ENCODE measurements around the gene RBKS. TPM values are rescaled to one million over a fixed set of nuclear protein-coding genes. Genes with fewer than 3 reads are reported as not detected.

Gene RBKS
- total and polyA plus RNA-seq, 2 donors (not counting 1 experiment from before 2014, with no cell fraction given) = 1.3 to 2.6 TPM

GRCh38 chr2:27797841-27798240, 92.3 kb downstream of the RBKS start:
- Histone ChIP-seq H3K79me2 (ENCODE audit: control insufficient read depth, insufficient read depth, low read length) (no peaks in the 10 kb centered on the region), H3K27ac (ENCODE audit: insufficient read depth, low read length) (peak overlapping the region; percentile 98), H3K4me3 (replicated peaks in 1 of 4; ENCODE audit: control extremely low read depth in 1 of 4, insufficient read depth in 1 of 4, low read depth in 3 of 4, low read length in 4 of 4) (no peak overlapping the region), H3K4me1 (ENCODE audit: control insufficient read depth, extremely low read depth, insufficient read depth, low read length) (peaks cover 42% of the 10 kb centered on the region), H3K9ac (ENCODE audit: insufficient read depth, low read length) (no peak overlapping the region), H4K20me1 (ENCODE audit: control insufficient read depth, extremely low read depth, insufficient read depth, low read length) (no peaks in the 10 kb centered on the region), H2AFZ (ENCODE audit: low read length) (no peak overlapping the region), H3K9me3 (ENCODE audit: control insufficient read depth, insufficient read depth, low read depth, low read length) (no peaks in the 10 kb centered on the region), H3K36me3 (ENCODE audit: control insufficient read depth, insufficient read depth, low read length) (no peaks in the 10 kb centered on the region), H3K27me3 (ENCODE audit: control insufficient read depth, insufficient read depth, low read length) (no peaks in the 10 kb centered on the region), H3K4me2 (ENCODE audit: extremely low read depth, insufficient read depth, low read length) (no peak overlapping the region)
- TF ChIP-seq EZH2 (IDR thresholded peaks at IDR 0.05; ENCODE audit: low read length, missing control alignments) (no peak), CTCF (conservative IDR thresholded peaks at IDR 0.05 in 1 of 2, IDR thresholded peaks at IDR 0.05 in 1 of 2; ENCODE audit: low read depth in 1 of 2, low read length in 2 of 2) (no peak)
- DNase-seq (ENCODE audit: low read depth in 2 of 2) = no peak

GRCh38 chr2:27796791-27797765, 93.1 kb downstream of the RBKS start:
- Histone ChIP-seq H3K9ac (ENCODE audit: insufficient read depth, low read length) (no peak overlapping the region), H3K27me3 (ENCODE audit: control insufficient read depth, insufficient read depth, low read length) (no peaks in the 10 kb centered on the region), H2AFZ (ENCODE audit: low read length) (no peak overlapping the region), H4K20me1 (ENCODE audit: control insufficient read depth, extremely low read depth, insufficient read depth, low read length) (no peaks in the 10 kb centered on the region), H3K9me3 (ENCODE audit: control insufficient read depth, insufficient read depth, low read depth, low read length) (no peaks in the 10 kb centered on the region), H3K4me2 (ENCODE audit: extremely low read depth, insufficient read depth, low read length) (no peak overlapping the region), H3K79me2 (ENCODE audit: control insufficient read depth, insufficient read depth, low read length) (no peaks in the 10 kb centered on the region), H3K27ac (ENCODE audit: insufficient read depth, low read length) (peak overlapping the region; percentile 98), H3K36me3 (ENCODE audit: control insufficient read depth, insufficient read depth, low read length) (no peaks in the 10 kb centered on the region), H3K4me3 (replicated peaks in 1 of 4; ENCODE audit: control extremely low read depth in 1 of 4, insufficient read depth in 1 of 4, low read depth in 3 of 4, low read length in 4 of 4) (no peak overlapping the region), H3K4me1 (ENCODE audit: control insufficient read depth, extremely low read depth, insufficient read depth, low read length) (peaks cover 47% of the 10 kb centered on the region)
- DNase-seq (ENCODE audit: low read depth in 2 of 2) = no peak
- TF ChIP-seq EZH2 (IDR thresholded peaks at IDR 0.05; ENCODE audit: low read length, missing control alignments) (no peak), CTCF (conservative IDR thresholded peaks at IDR 0.05 in 1 of 2, IDR thresholded peaks at IDR 0.05 in 1 of 2; ENCODE audit: low read depth in 1 of 2, low read length in 2 of 2) (no peak)

- Histone ChIP-seq H3K9me3 (ENCODE audit: control insufficient read depth, insufficient read depth, low read depth, low read length) (no peaks in the 10 kb centered on the region), H3K4me2 (ENCODE audit: extremely low read depth, insufficient read depth, low read length) (no peak overlapping the region), H2AFZ (ENCODE audit: low read length) (peak overlapping the region; percentile 52), H3K4me3 (replicated peaks in 1 of 4; ENCODE audit: control extremely low read depth in 1 of 4, insufficient read depth in 1 of 4, low read depth in 3 of 4, low read length in 4 of 4) (no peak overlapping the region), H3K4me1 (ENCODE audit: control insufficient read depth, extremely low read depth, insufficient read depth, low read length) (peaks cover 43% of the 10 kb centered on the region), H3K27me3 (ENCODE audit: control insufficient read depth, insufficient read depth, low read length) (no peaks in the 10 kb centered on the region), H3K9ac (ENCODE audit: insufficient read depth, low read length) (no peak overlapping the region), H3K36me3 (ENCODE audit: control insufficient read depth, insufficient read depth, low read length) (no peaks in the 10 kb centered on the region), H4K20me1 (ENCODE audit: control insufficient read depth, extremely low read depth, insufficient read depth, low read length) (no peaks in the 10 kb centered on the region), H3K27ac (ENCODE audit: insufficient read depth, low read length) (peak overlapping the region; percentile 64), H3K79me2 (ENCODE audit: control insufficient read depth, insufficient read depth, low read length) (no peaks in the 10 kb centered on the region)
- TF ChIP-seq EZH2 (IDR thresholded peaks at IDR 0.05; ENCODE audit: low read length, missing control alignments) = no peak
- no peak for TF ChIP-seq CTCF (conservative IDR thresholded peaks at IDR 0.05 in 1 of 2, IDR thresholded peaks at IDR 0.05 in 1 of 2; ENCODE audit: low read depth in 1 of 2, low read length in 2 of 2)
- DNase-seq (ENCODE audit: low read depth in 2 of 2) = peak in 1 of 2 donors; percentile 79
Observed at GRCh38 chr2:27795868-27796277, 94.3 kb downstream of the RBKS start.
